Fibroblast of lung (primary cell): ENCODE data around the gene HMCN2. TPM values are rescaled to one million over a fixed set of nuclear protein-coding genes. Genes with fewer than 3 reads are reported as not detected.

ENCODE experiments used
- DNase-seq, 2 donors: peaks; one replicate each; pipeline versions ENCODE4 v3.0.0 to v3.0.0-alpha.2; 2010; ENCODE audit warnings: low read depth in 2 of 2
- H2AFZ ChIP-seq: 2 replicates; pipeline ENCODE4 v1.5.1; 2012; ENCODE audit warnings: low read length, control low read depth, inconsistent platforms
- H3K27ac ChIP-seq: 2 replicates; pipeline ENCODE4 v1.5.1; 2011; ENCODE audit warnings: low read length, control low read depth; ENCODE audit not compliant: insufficient read depth
- H3K27me3 ChIP-seq: 2 replicates; pipeline ENCODE4 v1.5.1; 2011; ENCODE audit warnings: mild to moderate bottlenecking, low read length; ENCODE audit not compliant: control insufficient read depth, insufficient read depth
- H3K36me3 ChIP-seq: 2 replicates; pipeline ENCODE4 v1.5.1; 2011; ENCODE audit warnings: low read length; ENCODE audit not compliant: control insufficient read depth, insufficient read depth
- H3K4me1 ChIP-seq: 2 replicates; pipeline ENCODE4 v1.5.1; 2011; ENCODE audit warnings: low read length; ENCODE audit not compliant: control insufficient read depth, insufficient read depth; ENCODE audit errors: extremely low read depth
- H3K4me2 ChIP-seq: 2 replicates; pipeline ENCODE4 v1.5.1; 2011; ENCODE audit warnings: low read length, control low read depth; ENCODE audit not compliant: insufficient read depth; ENCODE audit errors: extremely low read depth
- H3K4me3 ChIP-seq, 4 experiments: fragments of 200-600 bp in 1 of 4; sonication (generic) in 1 of 4; replicated peaks in 1 of 4; 2 replicates each; pipeline ENCODE4 v1.5.1; 2011 to 2016; ENCODE audit warnings: low read length in 4 of 4, low read depth in 3 of 4, mild to moderate bottlenecking in 3 of 4, control low read depth in 2 of 4, inconsistent platforms in 1 of 4, mixed read lengths in 1 of 4; ENCODE audit not compliant: insufficient read depth in 1 of 4; ENCODE audit errors: control extremely low read depth in 1 of 4
- H3K79me2 ChIP-seq: 2 replicates; pipeline ENCODE4 v1.5.1; 2012; ENCODE audit warnings: mild to moderate bottlenecking, low read length, inconsistent platforms; ENCODE audit not compliant: control insufficient read depth, insufficient read depth
- H3K9ac ChIP-seq: 2 replicates; pipeline ENCODE4 v1.5.1; 2011; ENCODE audit warnings: mild to moderate bottlenecking, low read length, control low read depth; ENCODE audit not compliant: insufficient read depth
- H3K9me3 ChIP-seq: 2 replicates; pipeline ENCODE4 v1.5.1; 2012; ENCODE audit warnings: low read depth, low read length; ENCODE audit not compliant: control insufficient read depth, insufficient read depth
- H4K20me1 ChIP-seq: 2 replicates; pipeline ENCODE4 v1.5.1; 2011; ENCODE audit warnings: low read length; ENCODE audit not compliant: control insufficient read depth, insufficient read depth; ENCODE audit errors: extremely low read depth
- CTCF ChIP-seq, 2 donors: IDR thresholded peaks in 1 of 2; conservative IDR thresholded peaks in 1 of 2; 1 replicate in 1 of 2; 2 replicates in 1 of 2; pipeline ENCODE4 v1.5.1; 2011 to 2012; ENCODE audit warnings: low read length in 2 of 2, control low read depth in 1 of 2, inconsistent platforms in 1 of 2, low read depth in 1 of 2, mild to moderate bottlenecking in 1 of 2
- EZH2 ChIP-seq: IDR thresholded peaks from 2 replicates; pipeline ENCODE4 v1.5.1; 2012; ENCODE audit warnings: low read length, control low read depth, mild to moderate bottlenecking; ENCODE audit errors: missing control alignments
- polyA plus RNA-seq, 2 donors: library from polyadenylated mRNA; depleted of rRNA in 1 of 2; stranded (reverse) in 1 of 2; unstranded in 1 of 2; fragments of >200 nt; gene quantifications; 2 replicates each; pipeline ENCODE4 v1.2.1, GENCODE V29; 2011 to 2012; ENCODE audit warnings: missing spikeins in 1 of 2
- total RNA-seq: library from RNA; depleted of rRNA; stranded (reverse); fragments of >200 nt; gene quantifications from 2 replicates; pipeline ENCODE4 v1.2.1, GENCODE V29; 2014

HMCN2 gene
- total and polyA plus RNA-seq, 2 donors (not counting 1 experiment from before 2014, with no cell fraction given), result under 0.01 TPM; not detected in 1

- Histone ChIP-seq H2AFZ (no peak overlapping the region), H3K4me1 (no peaks in the 10 kb centered on the region), H3K79me2 (no peaks in the 10 kb centered on the region), H3K27me3 (no peaks in the 10 kb centered on the region), H3K4me3 (no peak overlapping the region), H3K4me2 (no peak overlapping the region), H3K36me3 (no peaks in the 10 kb centered on the region), H4K20me1 (no peaks in the 10 kb centered on the region), H3K9me3 (no peaks in the 10 kb centered on the region), H3K27ac (no peak overlapping the region), H3K9ac (no peak overlapping the region)
- TF ChIP-seq CTCF (conservative IDR thresholded peaks at IDR 0.05 in 1 of 2, IDR thresholded peaks at IDR 0.05 in 1 of 2; ENCODE audit: low read depth in 1 of 2, low read length in 2 of 2) (no peak), EZH2 (no peak)
- no peak for DNase-seq
These were observed 83.8 kb downstream of the HMCN2 start for GRCh38 chr9:130349398-130349797.

- Histone ChIP-seq H3K9ac (no peak overlapping the region), H3K27ac (no peak overlapping the region), H3K27me3 (no peaks in the 10 kb centered on the region), H3K4me1 (no peaks in the 10 kb centered on the region), H2AFZ (no peak overlapping the region), H3K9me3 (no peaks in the 10 kb centered on the region), H3K4me2 (no peak overlapping the region), H3K79me2 (no peaks in the 10 kb centered on the region), H3K36me3 (no peaks in the 10 kb centered on the region), H3K4me3 (no peak overlapping the region), H4K20me1 (no peaks in the 10 kb centered on the region)
- TF ChIP-seq CTCF (conservative IDR thresholded peaks at IDR 0.05 in 1 of 2, IDR thresholded peaks at IDR 0.05 in 1 of 2; ENCODE audit: low read depth in 1 of 2, low read length in 2 of 2) (no peak), EZH2 (no peak)
- no peak for DNase-seq
These were observed 85.8 kb downstream of the HMCN2 start for GRCh38 chr9:130351343-130351742.

GRCh38 chr9:130352081-130352480 lies 86.5 kb downstream of the HMCN2 start:
- H3K4me1 ChIP-seq, result no peaks in the 10 kb centered on the region
- no peak overlapping the region for H3K4me3 ChIP-seq
- H3K4me2 ChIP-seq, result no peak overlapping the region
- no peaks in the 10 kb centered on the region for H3K27me3 ChIP-seq
- H2AFZ ChIP-seq, result no peak overlapping the region
- no peaks in the 10 kb centered on the region for H3K36me3 ChIP-seq
- H3K9ac ChIP-seq, result no peak overlapping the region
- no peak overlapping the region for H3K27ac ChIP-seq
- H4K20me1 ChIP-seq, result no peaks in the 10 kb centered on the region
- H3K79me2 ChIP-seq, result no peaks in the 10 kb centered on the region
- H3K9me3 ChIP-seq, result no peaks in the 10 kb centered on the region
- no peak for TF ChIP-seq CTCF (conservative IDR thresholded peaks at IDR 0.05 in 1 of 2, IDR thresholded peaks at IDR 0.05 in 1 of 2; ENCODE audit: low read depth in 1 of 2, low read length in 2 of 2)
- TF ChIP-seq EZH2, result no peak
- DNase-seq, result no peak
